Testis (tissue), 3 donors: ENCODE measurements around the gene PHLPP1. TPM values are rescaled to one million over a fixed set of nuclear protein-coding genes. Genes with fewer than 3 reads are reported as not detected.

Experiments
- DNase-seq: peaks from one replicate; pipeline ENCODE4 v3.0.0-alpha.2; 2019
- H3K27ac ChIP-seq, 2 donors: fragments of 200-600 bp; sonication (generic); one replicate each; pipeline ENCODE4 v1.5.1; 2019
- H3K27me3 ChIP-seq: fragments of 200-600 bp; sonication (generic); one replicate; pipeline ENCODE4 v1.5.1; 2019
- H3K36me3 ChIP-seq: fragments of 200-600 bp; sonication (generic); one replicate; pipeline ENCODE4 v1.5.1; 2017; ENCODE audit warnings: low read depth; ENCODE audit errors: missing control alignments
- H3K4me1 ChIP-seq: fragments of 200-600 bp; sonication (generic); one replicate; pipeline ENCODE4 v1.5.1; 2019
- H3K4me3 ChIP-seq, 2 donors: fragments of 200-600 bp; sonication (generic); one replicate each; pipeline ENCODE4 v1.5.1; 2017 to 2019
- H3K9me3 ChIP-seq: fragments of 200-600 bp; sonication (generic); one replicate; pipeline ENCODE4 v1.5.1; 2017
- POLR2A ChIP-seq: fragments of 450-650 bp; IDR thresholded peaks from one replicate; pipeline ENCODE4 v1.6.1; 2017; ENCODE audit warnings: antibody characterized with exemption, mild to moderate bottlenecking, moderate library complexity
- WGBS, 2 donors: methylation state at CpG; one replicate each; pipeline ENCODE4 v1.1.5; 2018; 5-methylcytosine and 5-hydroxymethylcytosine counted together
- intact Hi-C: fragments of 100-400 bp; cut with DNase I; formaldehyde crosslinking; loops from one replicate; pipeline ENCODE4 v1.15.1; 2023; ENCODE audit warnings: low total_unique reads
- polyA plus RNA-seq: library from polyadenylated mRNA; stranded (reverse); fragments of 350-450 nt; fragmentation: Illumina TruSeq; extraction: RNeasy Lipid Tissue Mini Kit (QIAGEN cat#74804); gene quantifications from one replicate; pipeline ENCODE4 v1.2.3, GENCODE V29; 2014; ENCODE audit warnings: low read depth, low replicate concordance; ENCODE audit not compliant: insufficient read depth
- total RNA-seq, 2 donors: library from RNA; depleted of rRNA; stranded (reverse); fragments of >200 nt; gene quantifications; one replicate each; pipeline ENCODE4 v1.2.3, GENCODE V29; 2016
- TF ChIP-seq, protein P1 (sequence below), 3 experiments: fragments of 450-650 bp in 2 of 3; fragments of 200-600 bp in 1 of 3; sonication (generic) in 1 of 3; IDR thresholded peaks; one replicate each; pipeline ENCODE4 v1.5.1; 2016 to 2019; ENCODE audit warnings: antibody characterized with exemption in 3 of 3, mild to moderate bottlenecking in 2 of 3, moderate library complexity in 1 of 3

PHLPP1 gene
- total and polyA plus RNA-seq, 3 donors from 2014 or later = 31.5 to 60.1 (median 50.5) TPM

- Histone ChIP-seq H3K4me3 (no peak overlapping the region), H3K9me3 (no peaks in the 10 kb centered on the region), H3K4me1 (peaks cover 3% of the 10 kb centered on the region), H3K27me3 (no peaks in the 10 kb centered on the region), H3K36me3 (no peaks in the 10 kb centered on the region), H3K27ac (peak overlapping the region in 1 of 2 donors; percentile 54)
- 73 to 89% methylated on average over 3 of the region's 3 CpGs for WGBS, 2 donors
- TF ChIP-seq, protein P1, sequence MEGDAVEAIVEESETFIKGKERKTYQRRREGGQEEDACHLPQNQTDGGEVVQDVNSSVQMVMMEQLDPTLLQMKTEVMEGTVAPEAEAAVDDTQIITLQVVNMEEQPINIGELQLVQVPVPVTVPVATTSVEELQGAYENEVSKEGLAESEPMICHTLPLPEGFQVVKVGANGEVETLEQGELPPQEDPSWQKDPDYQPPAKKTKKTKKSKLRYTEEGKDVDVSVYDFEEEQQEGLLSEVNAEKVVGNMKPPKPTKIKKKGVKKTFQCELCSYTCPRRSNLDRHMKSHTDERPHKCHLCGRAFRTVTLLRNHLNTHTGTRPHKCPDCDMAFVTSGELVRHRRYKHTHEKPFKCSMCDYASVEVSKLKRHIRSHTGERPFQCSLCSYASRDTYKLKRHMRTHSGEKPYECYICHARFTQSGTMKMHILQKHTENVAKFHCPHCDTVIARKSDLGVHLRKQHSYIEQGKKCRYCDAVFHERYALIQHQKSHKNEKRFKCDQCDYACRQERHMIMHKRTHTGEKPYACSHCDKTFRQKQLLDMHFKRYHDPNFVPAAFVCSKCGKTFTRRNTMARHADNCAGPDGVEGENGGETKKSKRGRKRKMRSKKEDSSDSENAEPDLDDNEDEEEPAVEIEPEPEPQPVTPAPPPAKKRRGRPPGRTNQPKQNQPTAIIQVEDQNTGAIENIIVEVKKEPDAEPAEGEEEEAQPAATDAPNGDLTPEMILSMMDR (IDR thresholded peaks at IDR 0.05) = no peak
- DNase-seq = no peak
- intact Hi-C loops = no loop called here
Observed at GRCh38 chr18:62939926-62940325, 224.6 kb downstream of the PHLPP1 start.

DNA sequence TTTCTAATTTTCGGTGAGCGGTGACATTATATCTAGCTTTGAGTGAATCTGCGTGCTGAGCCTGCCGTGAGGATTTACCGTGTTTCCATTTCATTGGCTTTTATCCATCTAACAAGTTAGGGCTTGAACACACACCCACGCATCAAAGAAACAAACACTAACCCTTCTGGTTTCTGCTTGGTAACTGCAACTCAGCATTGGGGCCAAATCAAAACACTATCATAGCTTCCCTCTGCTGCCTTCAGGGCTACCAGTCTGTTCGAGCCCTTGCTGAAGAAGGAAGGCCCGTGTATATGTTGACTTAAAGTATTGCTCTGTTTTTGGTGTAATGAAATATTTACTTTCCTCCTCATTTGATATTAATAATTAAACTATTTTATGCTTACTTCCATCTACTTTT, 227.2 kb downstream of the PHLPP1 start:
- TF ChIP-seq, protein P1 (IDR thresholded peaks at IDR 0.05) = no peak
- TF ChIP-seq POLR2A = no peak
- 95% methylated on average over 8 of the region's 8 CpGs for WGBS, 2 donors
- Histone ChIP-seq H3K4me1 (peaks cover 3% of the 10 kb centered on the region), H3K4me3 (no peak overlapping the region), H3K36me3 (no peaks in the 10 kb centered on the region), H3K27ac (no peak overlapping the region), H3K9me3 (no peaks in the 10 kb centered on the region), H3K27me3 (no peaks in the 10 kb centered on the region)
- DNase-seq = no peak
- intact Hi-C loops = no loop called here

DNA sequence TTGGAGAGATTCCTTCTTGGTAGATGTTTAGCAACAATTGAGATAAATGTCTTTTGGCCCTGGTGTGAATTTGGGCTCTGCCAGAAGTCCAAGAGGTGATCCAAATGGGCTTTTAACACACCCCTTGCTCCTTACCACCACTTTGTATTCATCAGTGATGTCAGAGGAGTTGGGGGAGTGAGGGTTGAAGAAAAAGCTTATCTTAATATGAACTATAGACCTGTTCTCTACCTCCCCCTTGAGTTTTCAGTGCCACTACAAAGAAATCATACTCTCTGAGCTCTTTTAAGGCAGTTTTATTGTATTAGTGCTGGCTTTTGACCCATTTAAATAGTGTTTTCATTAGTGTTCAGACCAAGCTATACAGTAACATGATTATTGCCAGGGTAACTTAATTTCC, 229.1 kb downstream of the PHLPP1 start:
- intact Hi-C loops = no loop called here
- H3K36me3 ChIP-seq = no peaks in the 10 kb centered on the region
- no peak overlapping the region for H3K4me3 ChIP-seq
- H3K27me3 ChIP-seq = no peaks in the 10 kb centered on the region
- TF ChIP-seq, protein P1 (IDR thresholded peaks at IDR 0.05) = no peak
- no peak for TF ChIP-seq POLR2A
- no peaks in the 10 kb centered on the region for H3K4me1 ChIP-seq
- no peak overlapping the region for H3K27ac ChIP-seq
- DNase-seq = no peak
- no peaks in the 10 kb centered on the region for H3K9me3 ChIP-seq

DNA sequence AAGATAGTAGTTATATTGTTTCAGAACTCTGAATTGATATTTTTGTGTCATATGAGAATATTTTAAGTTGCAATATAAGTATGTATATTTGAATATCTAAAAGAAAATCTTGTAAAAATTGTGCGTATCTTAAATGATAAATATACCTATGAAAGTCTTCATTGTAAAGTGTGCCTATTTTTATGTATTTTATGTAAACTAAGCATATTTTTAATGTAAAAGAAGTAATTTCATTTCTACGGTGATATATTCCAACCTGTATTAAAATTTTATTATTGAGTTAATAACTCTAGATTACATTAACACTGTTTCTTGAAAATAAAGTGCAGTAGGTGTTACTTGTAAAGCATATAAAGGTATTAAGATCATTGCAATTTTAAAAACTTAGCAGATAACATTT, 233.4 kb downstream of the PHLPP1 start:
- no peaks in the 10 kb centered on the region for H3K36me3 ChIP-seq
- DNase-seq = no peak
- no peaks in the 10 kb centered on the region for H3K27me3 ChIP-seq
- H3K4me1 ChIP-seq = no peaks in the 10 kb centered on the region
- TF ChIP-seq, protein P1 (IDR thresholded peaks at IDR 0.05) = no peak
- TF ChIP-seq POLR2A = no peak
- H3K9me3 ChIP-seq = no peaks in the 10 kb centered on the region
- intact Hi-C loops = no loop called here
- WGBS, 2 donors = 86 to 87% methylated on average over 2 of the region's 2 CpGs
- no peak overlapping the region for H3K27ac ChIP-seq
- no peak overlapping the region for H3K4me3 ChIP-seq

- H3K36me3 ChIP-seq = no peaks in the 10 kb centered on the region
- WGBS, 2 donors = 88 to 89% methylated on average over 1 of the region's 1 CpG
- intact Hi-C loops = no loop called here
Observed at GRCh38 chr18:62950246-62950645, 234.9 kb downstream of the PHLPP1 start.

More at GRCh38 chr18:62950246-62950645, 234.9 kb downstream of the PHLPP1 start:
- no peaks in the 10 kb centered on the region for H3K27me3 ChIP-seq
- no peak overlapping the region for H3K27ac ChIP-seq
- TF ChIP-seq, protein P1 (IDR thresholded peaks at IDR 0.05) = no peak
- no peak for TF ChIP-seq POLR2A
- H3K4me1 ChIP-seq = no peaks in the 10 kb centered on the region
- no peak overlapping the region for H3K4me3 ChIP-seq
- no peaks in the 10 kb centered on the region for H3K9me3 ChIP-seq
- no peak for DNase-seq
